SK-N-SH treated with all-trans-retinoic acid at 6 μM for 48 hours (cell line): ENCODE measurements around the gene CYP2C9.

Experiments used
- ATAC-seq: fragments of 200-7000 bp; cut with Tn5 transposase; 3 replicates; pipeline ENCODE4 v1.9.1; 2020; ENCODE audit warnings: mild to moderate bottlenecking, moderate library complexity
- ARNTL ChIP-seq: fragments of 450-650 bp; formaldehyde crosslinking; IDR thresholded peaks from 2 replicates; pipeline ENCODE4 v1.5.0; 2020; ENCODE audit warnings: low read depth, mild to moderate bottlenecking, moderate library complexity, borderline replicate concordance
- BACH2 ChIP-seq: fragments of 250-450 bp; sonication (Bioruptor Pico); IDR thresholded peaks from 2 replicates; pipeline ENCODE4 v1.9.0; 2021; ENCODE audit warnings: mild to moderate bottlenecking, borderline replicate concordance
- CSDC2 ChIP-seq: fragments of 250-450 bp; sonication (Bioruptor Pico); IDR thresholded peaks from 2 replicates; pipeline ENCODE4 v1.5.0; 2020; ENCODE audit warnings: mild to moderate bottlenecking, moderate library complexity
- ESRRG ChIP-seq: fragments of 250-450 bp; sonication (Bioruptor Pico); IDR thresholded peaks from 2 replicates; pipeline ENCODE4 v1.6.1; 2021; ENCODE audit warnings: mild to moderate bottlenecking
- GLIS3 ChIP-seq: fragments of 250-450 bp; sonication (Bioruptor Pico); IDR thresholded peaks from 2 replicates; pipeline ENCODE4 v1.5.0; 2020; ENCODE audit warnings: mild to moderate bottlenecking, moderate library complexity
- ISL1 ChIP-seq: fragments of 250-450 bp; sonication (Bioruptor Pico); IDR thresholded peaks from 2 replicates; pipeline ENCODE4 v2.1.2; 2022; ENCODE audit warnings: mild to moderate bottlenecking, moderate library complexity
- OSR1 ChIP-seq: fragments of 250-450 bp; sonication (Bioruptor Pico); IDR thresholded peaks from 2 replicates; pipeline ENCODE4 v1.8.0; 2022; ENCODE audit warnings: moderate library complexity, mild to moderate bottlenecking, inconsistent platforms
- PPARA ChIP-seq: fragments of 250-450 bp; sonication (Bioruptor Pico); IDR thresholded peaks from 2 replicates; pipeline ENCODE4 v1.5.0; 2020; ENCODE audit warnings: mild to moderate bottlenecking, borderline replicate concordance
- RARB ChIP-seq: fragments of 250-450 bp; sonication (Bioruptor Pico); IDR thresholded peaks from 2 replicates; pipeline ENCODE4 v1.8.0; 2021; ENCODE audit warnings: mild to moderate bottlenecking, moderate library complexity
- SNAI2 ChIP-seq: fragments of 250-450 bp; sonication (Bioruptor Pico); IDR thresholded peaks from 2 replicates; pipeline ENCODE4 v1.5.0; 2020; ENCODE audit warnings: mild to moderate bottlenecking, moderate library complexity
- TCF4 ChIP-seq: fragments of 250-450 bp; sonication (Bioruptor Pico); IDR thresholded peaks from 2 replicates; pipeline ENCODE4 v1.8.0; 2021; ENCODE audit warnings: mild to moderate bottlenecking, moderate library complexity, borderline replicate concordance
- TOX ChIP-seq: fragments of 250-450 bp; sonication (Bioruptor Pico); IDR thresholded peaks from 2 replicates; pipeline ENCODE4 v1.8.0; 2021; ENCODE audit warnings: mild to moderate bottlenecking, moderate library complexity, borderline replicate concordance
- ZC3H10 ChIP-seq: fragments of 250-450 bp; sonication (Bioruptor Pico); IDR thresholded peaks from 2 replicates; pipeline ENCODE4 v1.5.1; 2021; ENCODE audit warnings: mild to moderate bottlenecking, moderate library complexity
- ZFP3 ChIP-seq: fragments of 250-450 bp; sonication (Bioruptor Pico); IDR thresholded peaks from 2 replicates; pipeline ENCODE4 v1.5.0; 2020; ENCODE audit warnings: mild to moderate bottlenecking, moderate library complexity
- ZFP30 ChIP-seq: fragments of 450-650 bp; formaldehyde crosslinking; IDR thresholded peaks from 2 replicates; pipeline ENCODE4 v1.5.0; 2022; ENCODE audit warnings: mild to moderate bottlenecking, moderate library complexity
- ZNF565 ChIP-seq: fragments of 450-650 bp; formaldehyde crosslinking; conservative IDR thresholded peaks from 2 replicates; pipeline ENCODE4 v1.5.0; 2020; ENCODE audit warnings: low read depth, mild to moderate bottlenecking, moderate library complexity
- ZNF70 ChIP-seq: fragments of 450-650 bp; formaldehyde crosslinking; IDR thresholded peaks from 2 replicates; pipeline ENCODE4 v1.5.0; 2020; ENCODE audit warnings: mild to moderate bottlenecking, moderate library complexity
- ZNF8 ChIP-seq: fragments of 450-650 bp; formaldehyde crosslinking; IDR thresholded peaks from 2 replicates; pipeline ENCODE4 v1.5.0; 2020; ENCODE audit warnings: mild to moderate bottlenecking, moderate library complexity
- TF ChIP-seq, protein P1 (sequence below): fragments of 250-450 bp; sonication (Bioruptor Pico); IDR thresholded peaks from 2 replicates; pipeline ENCODE4 v1.5.1; 2020; ENCODE audit warnings: low read depth, mild to moderate bottlenecking, moderate library complexity
- TF ChIP-seq, protein P2 (sequence below): fragments of 250-450 bp; sonication (Bioruptor Pico); IDR thresholded peaks from 2 replicates; pipeline ENCODE4 v1.5.0; 2020; ENCODE audit warnings: mild to moderate bottlenecking, moderate library complexity
- TF ChIP-seq, protein P3 (sequence below): fragments of 250-450 bp; sonication (Bioruptor Pico); IDR thresholded peaks from 2 replicates; pipeline ENCODE4 v1.5.1; 2021; ENCODE audit warnings: mild to moderate bottlenecking, moderate library complexity
- TF ChIP-seq, protein P4 (sequence below): fragments of 250-450 bp; sonication (Bioruptor Pico); IDR thresholded peaks from 2 replicates; pipeline ENCODE4 v1.8.0; 2021; ENCODE audit warnings: low read depth, mild to moderate bottlenecking, moderate library complexity, borderline replicate concordance
- TF ChIP-seq, protein P5 (sequence below): fragments of 250-450 bp; sonication (Bioruptor Pico); IDR thresholded peaks from 2 replicates; pipeline ENCODE4 v1.8.0; 2020; ENCODE audit warnings: mild to moderate bottlenecking, moderate library complexity, borderline replicate concordance

CYP2C9 gene

DNA sequence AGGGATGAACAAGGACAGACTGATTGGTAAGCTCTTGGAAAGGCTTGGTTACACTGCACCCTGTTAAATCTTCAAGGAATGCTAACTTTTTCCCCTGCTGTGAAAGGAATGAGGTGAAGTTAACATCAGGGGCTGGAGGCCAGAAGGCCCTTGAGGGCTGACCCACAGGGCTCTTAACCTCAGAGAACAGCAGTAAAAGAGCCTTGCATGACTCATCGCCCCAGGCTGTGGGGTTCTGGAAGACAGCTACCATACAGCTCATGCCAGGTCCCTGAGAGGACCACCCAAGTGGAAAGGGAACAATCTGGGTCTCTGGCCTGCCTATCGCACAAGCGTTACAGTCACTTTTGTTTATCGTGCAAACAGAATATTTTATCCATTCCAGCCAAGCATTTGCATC, 54.4 kb downstream of the CYP2C9 start:
- TF ChIP-seq, protein P1, sequence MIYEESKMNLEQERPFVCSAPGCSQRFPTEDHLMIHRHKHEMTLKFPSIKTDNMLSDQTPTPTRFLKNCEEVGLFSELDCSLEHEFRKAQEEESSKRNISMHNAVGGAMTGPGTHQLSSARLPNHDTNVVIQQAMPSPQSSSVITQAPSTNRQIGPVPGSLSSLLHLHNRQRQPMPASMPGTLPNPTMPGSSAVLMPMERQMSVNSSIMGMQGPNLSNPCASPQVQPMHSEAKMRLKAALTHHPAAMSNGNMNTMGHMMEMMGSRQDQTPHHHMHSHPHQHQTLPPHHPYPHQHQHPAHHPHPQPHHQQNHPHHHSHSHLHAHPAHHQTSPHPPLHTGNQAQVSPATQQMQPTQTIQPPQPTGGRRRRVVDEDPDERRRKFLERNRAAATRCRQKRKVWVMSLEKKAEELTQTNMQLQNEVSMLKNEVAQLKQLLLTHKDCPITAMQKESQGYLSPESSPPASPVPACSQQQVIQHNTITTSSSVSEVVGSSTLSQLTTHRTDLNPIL: no peak
- TF ChIP-seq BACH2 (CRISPR knock-in tag): no peak
- no peak for TF ChIP-seq OSR1
- TF ChIP-seq SNAI2 (CRISPR knock-in tag): no peak
- no peak for ATAC-seq

DNA sequence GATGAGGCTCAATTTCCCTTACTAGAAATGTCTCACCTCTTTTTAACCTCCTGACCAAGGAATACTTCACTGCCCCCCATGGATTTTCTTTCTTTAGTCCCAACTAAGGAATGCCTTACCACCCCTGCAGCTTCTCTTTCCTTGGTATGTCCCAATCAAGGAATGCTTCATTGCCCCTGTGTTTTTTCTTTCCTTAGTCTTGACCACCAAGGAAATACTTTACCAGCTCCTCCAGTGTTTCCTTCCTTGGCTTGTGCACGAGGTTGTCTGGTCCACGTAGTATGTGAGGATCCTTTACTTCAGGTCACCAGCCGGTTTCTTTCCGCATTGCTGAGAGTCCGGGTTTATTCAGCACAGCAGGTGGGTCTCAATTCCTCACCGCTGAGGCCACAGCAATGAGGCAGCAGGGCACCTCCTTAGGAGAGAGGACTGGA, 59.3 kb downstream of the CYP2C9 start:
- no peak for ATAC-seq
- TF ChIP-seq TCF4: no peak
- TF ChIP-seq ZFP3: no peak
- TF ChIP-seq ISL1: no peak
- TF ChIP-seq, protein P1: no peak
- TF ChIP-seq, protein P2, sequence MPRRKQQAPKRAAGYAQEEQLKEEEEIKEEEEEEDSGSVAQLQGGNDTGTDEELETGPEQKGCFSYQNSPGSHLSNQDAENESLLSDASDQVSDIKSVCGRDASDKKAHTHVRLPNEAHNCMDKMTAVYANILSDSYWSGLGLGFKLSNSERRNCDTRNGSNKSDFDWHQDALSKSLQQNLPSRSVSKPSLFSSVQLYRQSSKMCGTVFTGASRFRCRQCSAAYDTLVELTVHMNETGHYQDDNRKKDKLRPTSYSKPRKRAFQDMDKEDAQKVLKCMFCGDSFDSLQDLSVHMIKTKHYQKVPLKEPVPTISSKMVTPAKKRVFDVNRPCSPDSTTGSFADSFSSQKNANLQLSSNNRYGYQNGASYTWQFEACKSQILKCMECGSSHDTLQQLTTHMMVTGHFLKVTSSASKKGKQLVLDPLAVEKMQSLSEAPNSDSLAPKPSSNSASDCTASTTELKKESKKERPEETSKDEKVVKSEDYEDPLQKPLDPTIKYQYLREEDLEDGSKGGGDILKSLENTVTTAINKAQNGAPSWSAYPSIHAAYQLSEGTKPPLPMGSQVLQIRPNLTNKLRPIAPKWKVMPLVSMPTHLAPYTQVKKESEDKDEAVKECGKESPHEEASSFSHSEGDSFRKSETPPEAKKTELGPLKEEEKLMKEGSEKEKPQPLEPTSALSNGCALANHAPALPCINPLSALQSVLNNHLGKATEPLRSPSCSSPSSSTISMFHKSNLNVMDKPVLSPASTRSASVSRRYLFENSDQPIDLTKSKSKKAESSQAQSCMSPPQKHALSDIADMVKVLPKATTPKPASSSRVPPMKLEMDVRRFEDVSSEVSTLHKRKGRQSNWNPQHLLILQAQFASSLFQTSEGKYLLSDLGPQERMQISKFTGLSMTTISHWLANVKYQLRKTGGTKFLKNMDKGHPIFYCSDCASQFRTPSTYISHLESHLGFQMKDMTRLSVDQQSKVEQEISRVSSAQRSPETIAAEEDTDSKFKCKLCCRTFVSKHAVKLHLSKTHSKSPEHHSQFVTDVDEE (CRISPR knock-in tag): no peak
- no peak for TF ChIP-seq ESRRG
- no peak for TF ChIP-seq CSDC2
- TF ChIP-seq OSR1: no peak
- TF ChIP-seq, protein P3, sequence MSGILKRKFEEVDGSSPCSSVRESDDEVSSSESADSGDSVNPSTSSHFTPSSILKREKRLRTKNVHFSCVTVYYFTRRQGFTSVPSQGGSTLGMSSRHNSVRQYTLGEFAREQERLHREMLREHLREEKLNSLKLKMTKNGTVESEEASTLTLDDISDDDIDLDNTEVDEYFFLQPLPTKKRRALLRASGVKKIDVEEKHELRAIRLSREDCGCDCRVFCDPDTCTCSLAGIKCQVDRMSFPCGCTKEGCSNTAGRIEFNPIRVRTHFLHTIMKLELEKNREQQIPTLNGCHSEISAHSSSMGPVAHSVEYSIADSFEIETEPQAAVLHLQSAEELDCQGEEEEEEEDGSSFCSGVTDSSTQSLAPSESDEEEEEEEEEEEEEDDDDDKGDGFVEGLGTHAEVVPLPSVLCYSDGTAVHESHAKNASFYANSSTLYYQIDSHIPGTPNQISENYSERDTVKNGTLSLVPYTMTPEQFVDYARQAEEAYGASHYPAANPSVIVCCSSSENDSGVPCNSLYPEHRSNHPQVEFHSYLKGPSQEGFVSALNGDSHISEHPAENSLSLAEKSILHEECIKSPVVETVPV: no peak
- no peak for TF ChIP-seq ZNF8 (CRISPR knock-in tag)
- TF ChIP-seq ZFP30: no peak

DNA sequence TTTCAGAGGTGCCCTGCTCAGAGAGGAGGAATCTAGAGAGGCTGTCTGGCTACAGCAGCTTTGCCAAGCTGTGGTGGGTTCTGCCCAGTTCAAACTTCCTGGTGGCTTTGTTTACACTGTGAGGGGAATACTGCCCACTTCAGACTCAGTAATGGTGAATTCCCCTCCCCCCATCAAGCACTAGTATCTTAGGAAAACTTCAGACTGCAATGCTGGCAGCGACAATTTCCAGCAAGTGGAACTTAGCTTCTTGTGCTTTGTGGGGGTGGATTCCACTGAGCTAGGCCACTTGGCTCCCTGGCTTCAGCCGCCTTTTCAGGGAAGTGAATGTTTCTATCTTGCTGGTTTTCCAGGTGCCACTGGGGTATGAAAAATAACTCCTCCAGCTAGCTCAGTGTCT, 88.0 kb downstream of the CYP2C9 start:
- ATAC-seq: no peak
- TF ChIP-seq ZNF70 (CRISPR knock-in tag) (no peak), TOX (CRISPR knock-in tag) (no peak), BACH2 (CRISPR knock-in tag) (no peak), CSDC2 (no peak), RARB (CRISPR knock-in tag) (no peak), GLIS3 (CRISPR knock-in tag) (no peak), ARNTL (CRISPR knock-in tag) (no peak), ZNF565 (no peak), ZC3H10 (CRISPR knock-in tag) (no peak), ESRRG (no peak), PPARA (CRISPR knock-in tag) (no peak), OSR1 (no peak), ZFP30 (no peak), ISL1 (no peak), ZFP3 (no peak), ZNF8 (CRISPR knock-in tag) (no peak)
- TF ChIP-seq, protein P2 (CRISPR knock-in tag): no peak
- TF ChIP-seq, protein P4, sequence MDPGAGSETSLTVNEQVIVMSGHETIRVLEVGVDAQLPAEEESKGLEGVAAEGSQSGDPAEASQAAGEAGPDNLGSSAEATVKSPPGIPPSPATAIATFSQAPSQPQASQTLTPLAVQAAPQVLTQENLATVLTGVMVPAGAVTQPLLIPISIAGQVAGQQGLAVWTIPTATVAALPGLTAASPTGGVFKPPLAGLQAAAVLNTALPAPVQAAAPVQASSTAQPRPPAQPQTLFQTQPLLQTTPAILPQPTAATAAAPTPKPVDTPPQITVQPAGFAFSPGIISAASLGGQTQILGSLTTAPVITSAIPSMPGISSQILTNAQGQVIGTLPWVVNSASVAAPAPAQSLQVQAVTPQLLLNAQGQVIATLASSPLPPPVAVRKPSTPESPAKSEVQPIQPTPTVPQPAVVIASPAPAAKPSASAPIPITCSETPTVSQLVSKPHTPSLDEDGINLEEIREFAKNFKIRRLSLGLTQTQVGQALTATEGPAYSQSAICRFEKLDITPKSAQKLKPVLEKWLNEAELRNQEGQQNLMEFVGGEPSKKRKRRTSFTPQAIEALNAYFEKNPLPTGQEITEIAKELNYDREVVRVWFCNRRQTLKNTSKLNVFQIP (CRISPR knock-in tag): no peak
- TF ChIP-seq, protein P5, sequence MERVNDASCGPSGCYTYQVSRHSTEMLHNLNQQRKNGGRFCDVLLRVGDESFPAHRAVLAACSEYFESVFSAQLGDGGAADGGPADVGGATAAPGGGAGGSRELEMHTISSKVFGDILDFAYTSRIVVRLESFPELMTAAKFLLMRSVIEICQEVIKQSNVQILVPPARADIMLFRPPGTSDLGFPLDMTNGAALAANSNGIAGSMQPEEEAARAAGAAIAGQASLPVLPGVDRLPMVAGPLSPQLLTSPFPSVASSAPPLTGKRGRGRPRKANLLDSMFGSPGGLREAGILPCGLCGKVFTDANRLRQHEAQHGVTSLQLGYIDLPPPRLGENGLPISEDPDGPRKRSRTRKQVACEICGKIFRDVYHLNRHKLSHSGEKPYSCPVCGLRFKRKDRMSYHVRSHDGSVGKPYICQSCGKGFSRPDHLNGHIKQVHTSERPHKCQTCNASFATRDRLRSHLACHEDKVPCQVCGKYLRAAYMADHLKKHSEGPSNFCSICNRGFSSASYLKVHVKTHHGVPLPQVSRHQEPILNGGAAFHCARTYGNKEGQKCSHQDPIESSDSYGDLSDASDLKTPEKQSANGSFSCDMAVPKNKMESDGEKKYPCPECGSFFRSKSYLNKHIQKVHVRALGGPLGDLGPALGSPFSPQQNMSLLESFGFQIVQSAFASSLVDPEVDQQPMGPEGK (CRISPR knock-in tag): no peak
- TF ChIP-seq, protein P1: no peak
